GM10266 (cell line): ENCODE measurements around the gene PRRX2.

Experiments
- DNase-seq: peaks from one replicate; pipeline ENCODE4 v3.0.0; 2012; ENCODE audit errors: extremely low spot score
- CTCF ChIP-seq: IDR thresholded peaks from 2 replicates; pipeline ENCODE4 v1.5.1; 2012; ENCODE audit warnings: mild to moderate bottlenecking, low read depth; ENCODE audit not compliant: control insufficient read depth, insufficient read depth; ENCODE audit errors: missing control alignments

PRRX2 gene

GRCh38 chr9:129648092-129648763 is 17.2 kb upstream of the PRRX2 start:
- no peak for DNase-seq
- no peak for TF ChIP-seq CTCF

GRCh38 chr9:129648764-129649115 is 16.7 kb upstream of the PRRX2 start:
- TF ChIP-seq CTCF: no peak
- no peak for DNase-seq

GRCh38 chr9:129649726-129650679 is 15.4 kb upstream of the PRRX2 start:
- no peak for TF ChIP-seq CTCF

GRCh38 chr9:129650680-129651235 is 14.7 kb upstream of the PRRX2 start:
- TF ChIP-seq CTCF: no peak
- no peak for DNase-seq

More at GRCh38 chr9:129649726-129650679, 15.4 kb upstream of the PRRX2 start:
- no peak for DNase-seq

- DNase-seq: no peak
- TF ChIP-seq CTCF: no peak
Observed at GRCh38 chr9:129653823-129654553, 11.5 kb upstream of the PRRX2 start.

GRCh38 chr9:129654554-129655040 is 10.8 kb upstream of the PRRX2 start:
- DNase-seq: no peak
- TF ChIP-seq CTCF: no peak
